Measurements from ENCODE around the gene UTP4. TPM values are rescaled to one million over a fixed set of nuclear protein-coding genes. Genes with fewer than 3 reads are reported as not detected.

UTP4 gene
- total RNA-seq, 6 donors from 2014 or later: 10.9 to 38.8 (median 28.4) TPM

DNA sequence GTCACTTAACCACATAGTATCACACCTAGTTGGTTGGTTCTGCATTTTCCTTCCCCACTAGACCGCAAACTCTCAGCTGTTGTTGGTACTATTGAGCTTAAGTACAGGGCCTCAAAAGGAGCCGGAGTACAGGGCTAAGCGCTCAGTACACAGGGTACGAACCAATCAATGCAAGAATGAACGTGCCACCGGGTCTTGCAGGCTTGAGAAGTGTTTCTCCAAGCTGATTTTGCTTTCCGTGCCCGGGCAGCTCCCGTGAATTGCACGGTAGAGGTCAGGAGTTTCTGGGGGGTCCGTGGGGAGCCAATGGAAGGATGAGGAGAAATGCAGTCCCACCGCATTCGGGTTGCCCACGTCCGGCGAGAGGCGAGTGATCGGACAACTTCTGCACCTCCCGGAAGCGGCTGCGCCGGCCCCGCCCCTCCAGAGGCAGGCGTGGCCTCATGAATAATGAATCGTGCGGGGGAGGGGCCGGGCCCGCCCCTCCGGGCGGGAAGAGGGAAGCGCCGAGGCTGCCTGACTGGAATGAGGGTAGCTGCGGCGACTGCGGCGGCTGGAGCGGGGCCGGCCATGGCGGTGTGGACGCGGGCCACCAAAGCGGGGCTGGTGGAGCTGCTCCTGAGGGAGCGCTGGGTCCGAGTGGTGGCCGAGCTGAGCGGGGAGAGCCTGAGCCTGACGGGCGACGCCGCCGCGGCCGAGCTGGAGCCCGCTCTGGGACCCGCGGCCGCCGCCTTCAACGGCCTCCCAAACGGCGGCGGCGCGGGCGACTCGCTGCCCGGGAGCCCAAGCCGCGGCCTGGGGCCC, 54.4 kb downstream of the UTP4 start, which contains the start of gene SNTB2:
SNTB2 (plus strand) TSS at position 523 of the 804 bp plus-strand sequence; CDS start at position 526, 3 bp downstream.
- Histone ChIP-seq H3K4me1 (peaks cover 29 to 53% (median 34%) of the 10 kb centered on the region in 4 donors), H3K9me3 (no peaks in the 10 kb centered on the region), H3K27ac (peak within 1 kb of the TSS; percentile 91 to 97 (median 95)), H3K27me3 (no peaks in the 10 kb centered on the region), H3K4me3 (peak within 1 kb of the TSS; percentile 72 to 89 (median 80)), H3K36me3 (no peaks in the 10 kb centered on the region)
- WGBS, 2 donors: 0 to 2% methylated on average over 14 to 20 of the region's 69 CpGs
- TF ChIP-seq POLR2AphosphoS5 (IDR thresholded peaks at IDR 0.05) (peak; percentile 91 to 94), CTCF (IDR thresholded peaks at IDR 0.05) (peak in 2 of 6 experiments; percentile 16 to 24), POLR2A (IDR thresholded peaks at IDR 0.05) (peak; percentile 39 to 97 (median 87)), EP300 (IDR thresholded peaks at IDR 0.05) (peak in 1 of 4 donors; percentile 35)
- DNase-seq: peak; percentile 95 to 99
- peak; percentile 98 for ATAC-seq (ENCODE audit: low FRiP score in 2 of 2)

DNA sequence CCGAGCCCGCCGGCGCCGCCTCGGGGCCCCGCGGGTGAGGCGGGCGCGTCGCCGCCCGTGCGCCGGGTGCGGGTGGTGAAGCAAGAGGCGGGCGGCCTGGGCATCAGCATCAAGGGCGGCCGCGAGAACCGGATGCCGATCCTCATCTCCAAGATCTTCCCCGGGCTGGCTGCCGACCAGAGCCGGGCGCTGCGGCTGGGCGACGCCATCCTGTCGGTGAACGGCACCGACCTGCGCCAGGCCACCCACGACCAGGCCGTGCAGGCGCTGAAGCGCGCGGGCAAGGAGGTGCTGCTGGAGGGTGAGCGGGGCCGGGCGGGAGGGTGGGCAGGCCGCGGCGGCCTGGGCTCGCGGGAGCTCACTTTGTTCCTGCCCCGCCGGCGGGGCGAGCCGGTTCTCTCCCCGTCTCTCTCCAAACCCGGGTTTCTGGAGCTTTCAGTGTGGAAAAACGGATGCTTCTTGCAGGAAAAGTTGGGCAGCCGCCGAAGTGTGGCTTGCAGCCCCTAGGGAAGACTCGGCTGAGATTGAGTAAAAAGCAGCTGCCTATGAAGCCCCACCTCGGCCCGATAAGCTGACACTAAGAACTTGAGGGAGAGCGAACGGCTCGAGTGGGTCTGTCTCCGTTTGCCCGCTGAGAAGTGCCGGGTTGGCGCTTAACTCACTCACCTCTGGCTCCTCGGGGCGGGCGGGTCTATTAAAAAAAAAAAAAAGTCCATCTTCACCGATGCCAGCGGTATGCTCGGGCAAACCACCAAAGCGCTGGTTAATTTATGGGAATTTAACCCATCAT, 55.2 kb downstream of the UTP4 start:
- H3K4me3 ChIP-seq: peak overlapping the region; percentile 59 to 89 (median 78)
- no peaks in the 10 kb centered on the region for H3K9me3 ChIP-seq
- TF ChIP-seq CTCF (IDR thresholded peaks at IDR 0.05) (no peak), POLR2A (IDR thresholded peaks at IDR 0.05) (peak in 1 of 4 donors; percentile 18)
- peak; percentile 38 to 48 for ATAC-seq (ENCODE audit: low FRiP score in 2 of 2)
- 0 to 1% methylated on average over 18 of the region's 76 CpGs for WGBS, 2 donors
- no peaks in the 10 kb centered on the region for H3K27me3 ChIP-seq
- H3K27ac ChIP-seq: peak overlapping the region; percentile 91 to 97 (median 95)
- H3K36me3 ChIP-seq: no peaks in the 10 kb centered on the region
- DNase-seq: peak; percentile 57 to 91
- peaks cover 33 to 52% (median 38%) of the 10 kb centered on the region in 4 donors for H3K4me1 ChIP-seq

- Histone ChIP-seq H3K27me3 (no peaks in the 10 kb centered on the region), H3K9me3 (no peaks in the 10 kb centered on the region), H3K36me3 (no peaks in the 10 kb centered on the region), H3K4me1 (peaks cover 33 to 47% (median 38%) of the 10 kb centered on the region in 4 donors), H3K4me3 (peak overlapping the region; percentile 59 to 89 (median 78)), H3K27ac (peak overlapping the region; percentile 91 to 97 (median 95))
- DNase-seq (peak in 1 of 2 donors; percentile 42), ATAC-seq (ENCODE audit: low FRiP score in 2 of 2) (no peak)
- TF ChIP-seq POLR2AphosphoS5 (IDR thresholded peaks at IDR 0.05): no peak
- no peak for TF ChIP-seq POLR2A (IDR thresholded peaks at IDR 0.05)
- TF ChIP-seq EP300 (IDR thresholded peaks at IDR 0.05): no peak
- TF ChIP-seq CTCF (IDR thresholded peaks at IDR 0.05): no peak
- 1 to 3% methylated on average over 5 of the region's 5 CpGs for WGBS, 2 donors
Observed at GRCh38 chr16:69188236-69188549, 55.7 kb downstream of the UTP4 start.

- ATAC-seq (ENCODE audit: low FRiP score in 2 of 2) (no peak), DNase-seq (no peak)
- no peaks in the 10 kb centered on the region for H3K36me3 ChIP-seq
- peaks cover 35 to 48% (median 39%) of the 10 kb centered on the region in 4 donors for H3K4me1 ChIP-seq
- H3K27ac ChIP-seq: peak overlapping the region in 3 of 4 donors; percentile 95 to 97 (median 95)
- H3K27me3 ChIP-seq: no peaks in the 10 kb centered on the region
- H3K9me3 ChIP-seq: no peaks in the 10 kb centered on the region
- TF ChIP-seq CTCF (IDR thresholded peaks at IDR 0.05) (no peak), POLR2A (IDR thresholded peaks at IDR 0.05) (no peak), POLR2AphosphoS5 (IDR thresholded peaks at IDR 0.05) (no peak), EP300 (IDR thresholded peaks at IDR 0.05) (no peak)
- H3K4me3 ChIP-seq: peak overlapping the region in 3 of 4 donors; percentile 72 to 89 (median 83)
- WGBS, 2 donors: 21 to 27% methylated on average over 5 of the region's 5 CpGs
Observed at GRCh38 chr16:69188716-69189115, 56.3 kb downstream of the UTP4 start.
